CD14-positive monocyte (primary cell): ENCODE data around the gene KRTAP12-2. TPM values are rescaled to one million over a fixed set of nuclear protein-coding genes. Genes with fewer than 3 reads are reported as not detected.
A peak's percentile ranks its signal among the peaks of the same experiment; 100 is the strongest.

Source experiments
- DNase-seq, 3 donors: peaks; one replicate each; pipeline ENCODE4 v3.0.0-alpha.2; 2011 to 2022
- H2AFZ ChIP-seq: 2 replicates; pipeline ENCODE4 v1.6.0; 2012; ENCODE audit warnings: mild to moderate bottlenecking, low read depth, low read length, inconsistent platforms; ENCODE audit not compliant: insufficient read depth, poor library complexity, severe bottlenecking
- H3K27ac ChIP-seq, 2 donors: 1 replicate in 1 of 2; 2 replicates in 1 of 2; pipeline ENCODE4 v1.5.1; 2012 to 2013; ENCODE audit warnings: low read length in 2 of 2, control low read depth in 1 of 2, inconsistent platforms in 1 of 2, low read depth in 1 of 2, mild to moderate bottlenecking in 1 of 2
- H3K27me3 ChIP-seq, 2 donors: one replicate each; pipeline versions ENCODE4 v1.6.0 to v1.6.1; 2011 to 2013; ENCODE audit warnings: low read length in 2 of 2; ENCODE audit not compliant: control insufficient read depth in 2 of 2, insufficient read depth in 2 of 2
- H3K36me3 ChIP-seq, 2 donors: replicated peaks in 1 of 2; 1 replicate in 1 of 2; 2 replicates in 1 of 2; pipeline versions ENCODE4 v1.5.1 to v1.6.1; 2012 to 2013; ENCODE audit warnings: low read length in 2 of 2, control low read depth in 1 of 2, inconsistent platforms in 1 of 2, mild to moderate bottlenecking in 1 of 2; ENCODE audit not compliant: insufficient read depth in 2 of 2, control insufficient read depth in 1 of 2
- H3K4me1 ChIP-seq, 2 donors: 1 replicate in 1 of 2; 2 replicates in 1 of 2; pipeline versions ENCODE4 v1.5.1 to v1.6.1; 2012 to 2013; ENCODE audit warnings: low read length in 2 of 2, control low read depth in 1 of 2, inconsistent platforms in 1 of 2, mild to moderate bottlenecking in 1 of 2, moderate library complexity in 1 of 2; ENCODE audit not compliant: insufficient read depth in 2 of 2, control insufficient read depth in 1 of 2
- H3K4me2 ChIP-seq: replicated peaks from 2 replicates; pipeline ENCODE3; 2012; ENCODE audit warnings: low read length, moderate library complexity, mild to moderate bottlenecking; ENCODE audit not compliant: poor library complexity, severe bottlenecking; ENCODE audit errors: extremely low read depth
- H3K4me3 ChIP-seq, 3 experiments: fragments of 200-600 bp in 1 of 3; sonication (generic) in 1 of 3; replicated peaks in 1 of 3; 1 replicate in 2 of 3; 2 replicates in 1 of 3; pipeline ENCODE4 v1.5.1; 2011 to 2013; ENCODE audit warnings: low read length in 3 of 3, mild to moderate bottlenecking in 3 of 3, control low read depth in 2 of 3, low read depth in 2 of 3, inconsistent platforms in 1 of 3, moderate library complexity in 1 of 3
- H3K79me2 ChIP-seq: 2 replicates; pipeline ENCODE4 v1.6.0; 2012; ENCODE audit warnings: mild to moderate bottlenecking, control low read depth, inconsistent platforms, low read length, moderate library complexity; ENCODE audit not compliant: insufficient read depth
- H3K9ac ChIP-seq: 2 replicates; pipeline ENCODE4 v1.6.0; 2017; ENCODE audit warnings: low read length, mild to moderate bottlenecking; ENCODE audit not compliant: insufficient read depth, poor library complexity, severe bottlenecking
- H3K9me3 ChIP-seq, 2 donors: replicated peaks in 1 of 2; 1 replicate in 1 of 2; 2 replicates in 1 of 2; pipeline versions ENCODE4 v1.5.1 to v1.6.1; 2012 to 2013; ENCODE audit warnings: low read length in 2 of 2, control low read depth in 1 of 2; ENCODE audit not compliant: control insufficient read depth in 1 of 2, insufficient read depth in 1 of 2
- H4K20me1 ChIP-seq: 2 replicates; pipeline ENCODE4 v1.6.0; 2012; ENCODE audit warnings: mild to moderate bottlenecking, low read length, control low read depth, moderate library complexity; ENCODE audit not compliant: insufficient read depth
- H3K27ac Mint-ChIP-seq, 7 donors: one replicate each; pipeline ENCODE4 v1.8.0; 2020; ENCODE audit warnings: mild to moderate bottlenecking in 7 of 7, mixed read lengths in 7 of 7, moderate library complexity in 6 of 7, inconsistent platforms in 2 of 7
- H3K27me3 Mint-ChIP-seq, 3 donors: one replicate each; pipeline ENCODE4 v1.8.0; 2021 to 2022; ENCODE audit warnings: low read depth in 3 of 3, mild to moderate bottlenecking in 3 of 3, mixed read lengths in 3 of 3, moderate library complexity in 3 of 3, inconsistent platforms in 1 of 3
- H3K36me3 Mint-ChIP-seq, 2 donors: one replicate each; pipeline ENCODE4 v1.8.0; 2020; ENCODE audit warnings: mixed read lengths in 2 of 2, inconsistent platforms in 1 of 2, mild to moderate bottlenecking in 1 of 2
- H3K4me1 Mint-ChIP-seq: one replicate; pipeline ENCODE4 v1.8.0; 2020; ENCODE audit warnings: mild to moderate bottlenecking, mixed read lengths
- H3K4me3 Mint-ChIP-seq, 2 donors: one replicate each; pipeline ENCODE4 v1.8.0; 2020; ENCODE audit warnings: mild to moderate bottlenecking in 2 of 2, mixed read lengths in 2 of 2, moderate library complexity in 1 of 2
- H3K9me3 Mint-ChIP-seq, 7 donors: one replicate each; pipeline ENCODE4 v1.8.0; 2020 to 2022; ENCODE audit warnings: mixed read lengths in 7 of 7, mild to moderate bottlenecking in 6 of 7, moderate library complexity in 6 of 7, inconsistent platforms in 2 of 7
- WGBS: methylation state at CpG from one replicate; pipeline ENCODE4 v1.1.5; 2013; ENCODE audit warnings: missing lambda C conversion rate; ENCODE audit not compliant: insufficient coverage; 5-methylcytosine and 5-hydroxymethylcytosine counted together
- intact Hi-C, 2 donors: fragments of 100-400 bp; cut with micrococcal nuclease; formaldehyde crosslinking; loops; one replicate each; pipeline versions ENCODE4 v1.15.0 to v1.15.1; 2023
- polyA minus RNA-seq: library from RNA; depleted of rRNA, polyadenylated mRNA; stranded (reverse); fragments of >200 nt; gene quantifications from 2 replicates; pipeline ENCODE4 v1.2.3, GENCODE V29; 2012
- polyA plus RNA-seq, 3 donors: library from polyadenylated mRNA; depleted of rRNA in 1 of 3; unstranded in 2 of 3; stranded (reverse) in 1 of 3; fragments of 300-500 nt in 2 of 3; fragments of >200 nt in 1 of 3; fragmentation: Illumina TruSeq in 2 of 3; gene quantifications; 1 replicate in 2 of 3; 2 replicates in 1 of 3; pipeline ENCODE4 v1.2.3, GENCODE V29; 2012 to 2021
- total RNA-seq, 12 experiments: library from RNA in 1 of 12; stranded (reverse) in 1 of 12; fragments of 120-200 nt in 1 of 12; gene quantifications; one replicate each; pipeline ENCODE4 v1.2.4 and lab custom pipeline; 2013 to 2026; ENCODE audit warnings: mixed read lengths in 6 of 12, inconsistent platforms in 1 of 12
- TF ChIP-seq, protein P1 (sequence below): fragments of 200-600 bp; IDR thresholded peaks from one replicate; pipeline ENCODE4 v1.8.0; 2022; ENCODE audit warnings: antibody characterized with exemption, mild to moderate bottlenecking

Gene KRTAP12-2
- not detected for total RNA-seq (2013)
- polyA plus RNA-seq = not detected
- not detected in 2 replicates for polyA minus RNA-seq
- total RNA-seq (lab: John Stamatoyannopoulos, UW) = 0 reads per million in 11 experiments

DNA sequence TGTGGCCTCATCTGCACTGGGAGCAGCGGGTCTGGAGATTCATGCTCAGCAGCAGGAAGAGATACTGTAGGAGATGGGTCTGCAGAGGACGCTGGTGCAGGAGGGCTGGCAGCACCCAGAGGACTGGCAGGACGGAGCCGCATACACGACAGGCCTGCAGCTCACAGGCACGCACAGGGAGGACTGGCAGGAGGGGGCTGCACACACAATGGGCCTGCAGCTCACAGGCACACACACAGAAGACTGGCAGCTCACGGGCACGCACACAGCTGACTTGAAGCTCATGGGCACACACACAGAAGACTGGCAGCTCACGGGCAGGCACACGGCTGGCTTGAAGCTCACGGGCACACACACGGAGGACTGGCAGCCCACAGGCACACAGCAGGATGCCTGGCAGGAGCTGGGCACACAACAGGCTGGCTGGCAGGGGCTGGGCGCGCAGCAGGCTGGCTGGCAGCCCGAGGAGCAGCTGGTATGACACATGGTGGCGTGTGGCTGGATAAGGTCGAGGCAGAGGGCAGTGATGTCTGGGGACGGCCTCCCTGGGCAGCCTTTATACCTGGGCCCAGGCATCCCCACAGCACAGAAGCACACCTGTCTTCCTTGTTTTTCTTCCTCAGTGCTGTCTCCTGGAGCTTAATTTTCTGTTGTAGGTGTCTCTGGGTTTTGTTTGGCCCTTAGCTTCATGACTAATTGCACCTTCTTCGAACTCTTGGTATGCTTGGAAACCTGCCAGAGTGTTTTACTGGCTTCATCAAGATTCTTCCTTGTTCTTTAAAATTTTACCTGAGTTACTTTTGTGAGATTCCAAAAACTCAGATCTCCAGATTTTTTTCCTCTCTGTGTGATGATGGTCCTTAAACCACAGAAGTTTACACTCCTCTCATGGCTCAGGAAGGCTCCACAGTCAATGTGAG is at the start of gene KRTAP12-2:
TSS of gene KRTAP12-2 (minus strand) at position 527 of the 920 bp plus-strand sequence. CDS start at position 486, 41 bp downstream.
- Histone ChIP-seq H3K27ac (no peak within 1 kb of the TSS), H3K4me2 (no peak within 1 kb of the TSS), H2AFZ (no peak within 1 kb of the TSS), H4K20me1 (no peaks in the 10 kb centered on the region), H3K4me1 (no peaks in the 10 kb centered on the region), H3K4me3 (no peak within 1 kb of the TSS), H3K9ac (no peak within 1 kb of the TSS), H3K9me3 (peaks cover 13 to 31% of the 10 kb centered on the region in 2 donors), H3K79me2 (no peaks in the 10 kb centered on the region), H3K36me3 (no peaks in the 10 kb centered on the region), H3K27me3 (no peaks in the 10 kb centered on the region)
- Mint-ChIP-seq H3K27me3 (peaks cover 3 to 19% (median 8%) of the 10 kb centered on the region in 3 donors), H3K9me3 (peaks cover 18 to 40% (median 27%) of the 10 kb centered on the region in 7 donors), H3K4me1 (no peaks in the 10 kb centered on the region), H3K4me3 (no peak within 1 kb of the TSS), H3K36me3 (no peaks in the 10 kb centered on the region), H3K27ac (no peak within 1 kb of the TSS)
- intact Hi-C loops = no loop called here
- DNase-seq = no peak
- TF ChIP-seq, protein P1, sequence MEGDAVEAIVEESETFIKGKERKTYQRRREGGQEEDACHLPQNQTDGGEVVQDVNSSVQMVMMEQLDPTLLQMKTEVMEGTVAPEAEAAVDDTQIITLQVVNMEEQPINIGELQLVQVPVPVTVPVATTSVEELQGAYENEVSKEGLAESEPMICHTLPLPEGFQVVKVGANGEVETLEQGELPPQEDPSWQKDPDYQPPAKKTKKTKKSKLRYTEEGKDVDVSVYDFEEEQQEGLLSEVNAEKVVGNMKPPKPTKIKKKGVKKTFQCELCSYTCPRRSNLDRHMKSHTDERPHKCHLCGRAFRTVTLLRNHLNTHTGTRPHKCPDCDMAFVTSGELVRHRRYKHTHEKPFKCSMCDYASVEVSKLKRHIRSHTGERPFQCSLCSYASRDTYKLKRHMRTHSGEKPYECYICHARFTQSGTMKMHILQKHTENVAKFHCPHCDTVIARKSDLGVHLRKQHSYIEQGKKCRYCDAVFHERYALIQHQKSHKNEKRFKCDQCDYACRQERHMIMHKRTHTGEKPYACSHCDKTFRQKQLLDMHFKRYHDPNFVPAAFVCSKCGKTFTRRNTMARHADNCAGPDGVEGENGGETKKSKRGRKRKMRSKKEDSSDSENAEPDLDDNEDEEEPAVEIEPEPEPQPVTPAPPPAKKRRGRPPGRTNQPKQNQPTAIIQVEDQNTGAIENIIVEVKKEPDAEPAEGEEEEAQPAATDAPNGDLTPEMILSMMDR = no peak
- 82% methylated on average over 13 of the region's 19 CpGs for WGBS

DNA sequence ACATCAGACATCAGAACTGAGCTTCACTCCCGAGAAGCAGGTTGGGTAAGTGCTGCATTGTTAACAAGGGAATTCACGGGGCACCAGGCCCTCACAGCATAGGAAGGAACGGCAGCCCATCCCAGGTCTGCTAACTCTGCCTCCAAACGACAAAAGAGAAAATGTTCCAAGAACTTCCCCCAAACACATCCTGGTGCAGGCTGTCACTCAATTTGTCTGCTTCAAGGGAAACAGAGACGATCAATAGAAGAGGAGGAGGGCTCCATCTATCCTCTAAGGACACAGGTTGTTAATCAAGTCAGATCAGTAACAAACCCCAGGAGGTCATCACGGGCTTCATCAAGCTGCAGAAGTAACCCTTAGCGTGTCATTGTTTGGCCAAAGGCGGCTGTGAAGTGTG is 48.2 kb upstream of the KRTAP12-2 start:
- intact Hi-C loops = no loop called here

More for the DNA sequence above, 48.2 kb upstream of the KRTAP12-2 start:
- peak overlapping the region in 1 of 2 donors; percentile 28 for H3K4me3 Mint-ChIP-seq
- peaks cover 0 to 13% (median 7%) of the 10 kb centered on the region in 7 donors for H3K9me3 Mint-ChIP-seq
- H3K27me3 ChIP-seq = peaks cover 51 to 89% of the 10 kb centered on the region in 2 donors
- no peak overlapping the region for H3K9ac ChIP-seq
- H2AFZ ChIP-seq = no peak overlapping the region
- no peaks in the 10 kb centered on the region for H4K20me1 ChIP-seq
- no peak overlapping the region for H3K4me3 ChIP-seq
- no peaks in the 10 kb centered on the region for H3K79me2 ChIP-seq
- no peak overlapping the region for H3K27ac ChIP-seq
- WGBS = 29% methylated on average over 3 of the region's 8 CpGs
- peaks cover 75 to 87% (median 77%) of the 10 kb centered on the region in 3 donors for H3K27me3 Mint-ChIP-seq
- H3K36me3 Mint-ChIP-seq = peaks cover 2% of the 10 kb centered on the region in 2 donors
- no peaks in the 10 kb centered on the region for H3K4me1 ChIP-seq
- peaks cover 0 to 31% of the 10 kb centered on the region in 2 donors for H3K9me3 ChIP-seq
- no peaks in the 10 kb centered on the region for H3K4me1 Mint-ChIP-seq
- H3K4me2 ChIP-seq = no peak overlapping the region
- H3K27ac Mint-ChIP-seq = peak overlapping the region in 1 of 7 donors; percentile 16
- no peaks in the 10 kb centered on the region for H3K36me3 ChIP-seq
- DNase-seq = no peak
- TF ChIP-seq, protein P1 = no peak
